Cardiac fibroblast (primary cell): ENCODE results near the gene FAM184A.

ENCODE experiments used
- DNase-seq, 2 donors: peaks; one replicate each; pipeline versions ENCODE4 v3.0.0 to v3.0.0-alpha.2; 2010; ENCODE audit warnings: low read depth in 2 of 2
- H3K4me3 ChIP-seq, 2 donors: replicated peaks in 1 of 2; 1 replicate in 1 of 2; 2 replicates in 1 of 2; pipeline ENCODE4 v1.5.1; 2011; ENCODE audit warnings: low read depth in 2 of 2, low read length in 2 of 2, mild to moderate bottlenecking in 2 of 2, moderate library complexity in 1 of 2
- CTCF ChIP-seq: IDR thresholded peaks from one replicate; pipeline ENCODE4 v1.5.1; 2011; ENCODE audit warnings: low read depth, mild to moderate bottlenecking, low read length, inconsistent platforms

FAM184A gene, protein sequence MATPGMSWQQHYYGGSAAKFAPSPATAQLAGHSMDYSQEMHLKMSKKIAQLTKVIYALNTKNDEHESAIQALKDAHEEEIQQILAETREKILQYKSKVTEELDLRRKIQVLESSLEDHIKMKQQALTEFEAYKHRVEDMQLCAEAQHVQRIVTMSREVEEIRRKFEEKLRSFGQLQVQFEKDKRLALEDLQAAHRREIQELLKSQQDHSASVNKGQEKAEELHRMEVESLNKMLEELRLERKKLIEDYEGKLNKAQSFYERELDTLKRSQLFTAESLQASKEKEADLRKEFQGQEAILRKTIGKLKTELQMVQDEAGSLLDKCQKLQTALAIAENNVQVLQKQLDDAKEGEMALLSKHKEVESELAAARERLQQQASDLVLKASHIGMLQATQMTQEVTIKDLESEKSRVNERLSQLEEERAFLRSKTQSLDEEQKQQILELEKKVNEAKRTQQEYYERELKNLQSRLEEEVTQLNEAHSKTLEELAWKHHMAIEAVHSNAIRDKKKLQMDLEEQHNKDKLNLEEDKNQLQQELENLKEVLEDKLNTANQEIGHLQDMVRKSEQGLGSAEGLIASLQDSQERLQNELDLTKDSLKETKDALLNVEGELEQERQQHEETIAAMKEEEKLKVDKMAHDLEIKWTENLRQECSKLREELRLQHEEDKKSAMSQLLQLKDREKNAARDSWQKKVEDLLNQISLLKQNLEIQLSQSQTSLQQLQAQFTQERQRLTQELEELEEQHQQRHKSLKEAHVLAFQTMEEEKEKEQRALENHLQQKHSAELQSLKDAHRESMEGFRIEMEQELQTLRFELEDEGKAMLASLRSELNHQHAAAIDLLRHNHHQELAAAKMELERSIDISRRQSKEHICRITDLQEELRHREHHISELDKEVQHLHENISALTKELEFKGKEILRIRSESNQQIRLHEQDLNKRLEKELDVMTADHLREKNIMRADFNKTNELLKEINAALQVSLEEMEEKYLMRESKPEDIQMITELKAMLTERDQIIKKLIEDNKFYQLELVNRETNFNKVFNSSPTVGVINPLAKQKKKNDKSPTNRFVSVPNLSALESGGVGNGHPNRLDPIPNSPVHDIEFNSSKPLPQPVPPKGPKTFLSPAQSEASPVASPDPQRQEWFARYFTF

GRCh38 chr6:119078376-119079282 is at the start of gene FAM184A:
Gene FAM184A (minus strand): TSS chr6:119078664. CDS start chr6:119078299, 365 bp downstream.
- DNase-seq: peak; percentile 46 to 60

DNA sequence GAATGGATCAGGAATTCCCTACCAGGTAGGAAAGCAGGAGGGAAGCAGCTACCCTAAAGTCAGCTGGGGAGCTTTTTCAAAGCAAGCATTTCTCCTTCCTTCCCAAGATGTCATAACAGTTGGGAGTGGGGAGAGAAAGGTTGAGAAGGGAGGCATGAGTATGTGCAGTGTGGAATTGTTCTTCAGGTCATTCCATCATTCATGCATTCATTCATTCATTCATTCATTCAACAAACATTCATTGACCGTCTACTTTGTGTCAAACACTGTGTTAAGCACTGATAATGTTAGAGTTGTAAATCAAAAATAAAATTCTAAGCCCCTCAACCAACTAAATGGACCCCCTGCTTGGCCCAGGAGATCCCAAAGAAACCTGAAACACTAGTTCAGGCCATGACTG is 49.2 kb upstream of the FAM184A start:
- no peak overlapping the region for H3K4me3 ChIP-seq
- DNase-seq: no peak
- TF ChIP-seq CTCF: no peak

More at GRCh38 chr6:119078376-119079282, at the start of gene FAM184A:
- H3K4me3 ChIP-seq: peak within 1 kb of the TSS; percentile 55 to 61
- TF ChIP-seq CTCF: peak; percentile 11

- TF ChIP-seq CTCF: no peak
- H3K4me3 ChIP-seq: no peak overlapping the region
- no peak for DNase-seq
These were observed 48.4 kb upstream of the FAM184A start for GRCh38 chr6:119126826-119127225.

- H3K4me3 ChIP-seq: no peak overlapping the region
- no peak for TF ChIP-seq CTCF
- DNase-seq: no peak
These were observed 47.7 kb upstream of the FAM184A start for GRCh38 chr6:119126140-119126539.

- peak in 1 of 2 donors; percentile 24 for DNase-seq
- TF ChIP-seq CTCF: no peak
- H3K4me3 ChIP-seq: no peak overlapping the region
These were observed 47.1 kb upstream of the FAM184A start for GRCh38 chr6:119125576-119125975.
